Keratinocyte (primary cell): ENCODE data around the gene WNT7A. TPM values are rescaled to one million over a fixed set of nuclear protein-coding genes. Genes with fewer than 3 reads are reported as not detected.

Source experiments
- DNase-seq: peaks from one replicate; pipeline ENCODE4 v3.0.0-alpha.2; 2011; ENCODE audit warnings: low read depth, missing footprints, low spot score
- FAIRE-seq: peaks from 2 replicates; lab custom pipeline; 2011; peaks lifted over from hg19 to GRCh38; lab: Jason Lieb, UNC
- H2AFZ ChIP-seq: 2 replicates; pipeline ENCODE4 v1.6.0; 2012; ENCODE audit warnings: low read length, control low read depth, inconsistent platforms; ENCODE audit not compliant: control insufficient read depth
- H3K27ac ChIP-seq: 2 replicates; pipeline ENCODE4 v1.5.1; 2011; ENCODE audit warnings: low read length; ENCODE audit not compliant: control insufficient read depth, insufficient read depth
- H3K27me3 ChIP-seq: 3 replicates; pipeline ENCODE4 v1.6.0; 2011; ENCODE audit warnings: low read length; ENCODE audit not compliant: control insufficient read depth, insufficient read depth; ENCODE audit errors: extremely low read depth
- H3K36me3 ChIP-seq, 2 experiments: 2 replicates in 1 of 2; 3 replicates in 1 of 2; pipeline ENCODE4 v1.5.1; 2011; ENCODE audit warnings: low read length in 2 of 2, mild to moderate bottlenecking in 1 of 2; ENCODE audit not compliant: control insufficient read depth in 2 of 2, insufficient read depth in 2 of 2; ENCODE audit errors: extremely low read depth in 1 of 2
- H3K4me1 ChIP-seq: 3 replicates; pipeline ENCODE4 v1.5.1; 2011; ENCODE audit warnings: low read length; ENCODE audit not compliant: control insufficient read depth, insufficient read depth; ENCODE audit errors: extremely low read depth
- H3K4me2 ChIP-seq: 3 replicates; pipeline ENCODE4 v1.6.0; 2011; ENCODE audit warnings: low read depth, low read length; ENCODE audit not compliant: control insufficient read depth, insufficient read depth; ENCODE audit errors: extremely low read depth
- H3K4me3 ChIP-seq, 3 experiments: fragments of 200-600 bp in 1 of 3; sonication (generic) in 1 of 3; 2 replicates in 2 of 3; 3 replicates in 1 of 3; pipeline ENCODE4 v1.5.1; 2011 to 2016; ENCODE audit warnings: low read length in 3 of 3, mild to moderate bottlenecking in 3 of 3, control low read depth in 2 of 3, inconsistent platforms in 1 of 3, low read depth in 1 of 3, mixed read lengths in 1 of 3, mixed run types in 1 of 3, moderate library complexity in 1 of 3; ENCODE audit not compliant: control insufficient read depth in 2 of 3, insufficient read depth in 2 of 3; ENCODE audit errors: extremely low read depth in 1 of 3
- H3K79me2 ChIP-seq: 2 replicates; pipeline ENCODE4 v1.6.0; 2012; ENCODE audit warnings: low read length; ENCODE audit not compliant: control insufficient read depth, insufficient read depth
- H3K9ac ChIP-seq: 3 replicates; pipeline ENCODE4 v1.6.0; 2011; ENCODE audit warnings: low read length; ENCODE audit not compliant: control insufficient read depth, insufficient read depth; ENCODE audit errors: extremely low read depth
- H3K9me1 ChIP-seq: 3 replicates; pipeline ENCODE4 v1.6.0; 2011; ENCODE audit warnings: low read length; ENCODE audit not compliant: control insufficient read depth, insufficient read depth; ENCODE audit errors: extremely low read depth
- H3K9me3 ChIP-seq: 2 replicates; pipeline ENCODE4 v1.5.1; 2012; ENCODE audit warnings: low read depth, low read length; ENCODE audit not compliant: control insufficient read depth
- H4K20me1 ChIP-seq: 3 replicates; pipeline ENCODE4 v1.6.0; 2011; ENCODE audit warnings: low read length; ENCODE audit not compliant: control insufficient read depth, insufficient read depth; ENCODE audit errors: extremely low read depth
- EZH2 ChIP-seq: IDR thresholded peaks from one replicate; pipeline ENCODE4 v1.6.1; 2012; ENCODE audit warnings: inconsistent platforms, mild to moderate bottlenecking, low read length, moderate library complexity
- dilution Hi-C: fragments of 300-500 bp; cut with MboI; formaldehyde crosslinking; loops from one replicate; pipeline ENCODE4 v1.7.0; 2020; ENCODE audit warnings: low sequenced_read_pairs; ENCODE audit not compliant: extremely low pct_ligation_motif_present
- polyA plus RNA-seq, 5 experiments: library from polyadenylated mRNA; depleted of rRNA in 3 of 5; stranded (reverse) in 3 of 5; stranded (forward) in 1 of 5; unstranded in 1 of 5; fragments of >200 nt; gene quantifications; 1 replicate in 1 of 5; 2 replicates in 3 of 5; 3 replicates in 1 of 5; pipeline versions ENCODE4 v1.2.1 to v1.2.3, GENCODE V29; 2011 to 2012; ENCODE audit warnings: missing spikeins in 2 of 5, low read depth in 1 of 5, low replicate concordance in 1 of 5
- TF ChIP-seq, protein P1 (sequence below), 3 experiments: IDR thresholded peaks in 1 of 3; conservative IDR thresholded peaks in 1 of 3; optimal IDR thresholded peaks in 1 of 3; 2 replicates in 2 of 3; 3 replicates in 1 of 3; pipeline versions ENCODE3 to v1.5.1; 2011; ENCODE audit warnings: low read length in 3 of 3, mild to moderate bottlenecking in 3 of 3, moderate library complexity in 2 of 3, control low read depth in 1 of 3, inconsistent platforms in 1 of 3; ENCODE audit not compliant: insufficient read depth in 2 of 3; ENCODE audit errors: extremely low read depth in 1 of 3

The WNT7A gene
- polyA plus RNA-seq, 1 donor (not counting 4 experiments of a cell fraction or from before 2014, with no cell fraction given) = 20.3 TPM

DNA sequence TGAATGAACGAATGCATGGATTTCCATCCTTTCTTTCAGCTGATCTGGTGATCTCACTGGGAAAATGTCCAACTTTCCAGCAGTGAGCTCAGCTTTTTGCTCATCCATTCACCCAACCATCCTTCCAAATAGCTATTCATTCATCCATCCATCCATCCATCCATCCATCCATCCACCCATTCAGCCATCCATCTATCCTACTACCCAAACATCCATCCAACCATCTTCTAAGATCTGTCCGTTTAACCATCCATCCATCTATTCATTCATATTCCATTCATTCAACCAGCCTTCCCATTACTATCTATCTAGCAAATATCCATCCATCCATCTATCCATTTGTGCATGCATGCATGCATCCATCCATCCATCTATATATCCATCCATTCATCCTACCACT lies 39.4 kb downstream of the WNT7A start:
- peak; percentile 49 for FAIRE-seq

DNA sequence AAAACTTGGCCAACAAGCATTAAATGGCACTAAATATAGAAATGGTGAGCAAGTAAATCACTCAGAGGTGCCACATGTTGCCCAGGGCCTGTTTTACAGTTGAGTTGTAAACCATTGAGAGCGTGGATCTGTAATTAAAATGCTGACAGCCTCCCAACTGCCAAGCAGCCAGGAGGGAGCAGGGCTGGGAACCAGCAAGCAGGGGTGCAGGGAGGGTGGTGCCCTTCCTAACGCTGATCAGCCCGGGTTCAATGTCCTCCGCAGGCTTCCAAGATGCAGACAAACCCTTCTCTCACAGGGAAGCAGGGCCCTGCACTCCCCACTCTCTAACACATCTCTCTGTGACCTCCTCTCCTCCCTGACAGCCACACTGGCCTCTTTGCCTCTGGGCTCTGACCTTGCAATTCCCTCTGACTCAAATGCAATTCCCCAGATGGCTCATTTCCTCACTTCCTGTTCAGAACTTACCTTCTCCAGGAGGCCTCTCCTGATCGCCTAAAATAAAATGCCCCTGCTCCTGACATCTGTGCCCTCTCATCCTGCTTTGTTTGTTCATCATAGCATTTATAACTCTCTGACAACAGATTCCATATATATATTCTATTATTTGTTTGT lies 40.0 kb downstream of the WNT7A start:
- Histone ChIP-seq H3K4me1 (peaks cover 64% of the 10 kb centered on the region), H3K4me2 (peak overlapping the region; percentile 20), H2AFZ (no peak overlapping the region)

More for the DNA sequence above, 39.4 kb downstream of the WNT7A start:
- peaks cover 89% of the 10 kb centered on the region for H3K79me2 ChIP-seq
- no peak overlapping the region for H3K9ac ChIP-seq
- no peak overlapping the region for H2AFZ ChIP-seq
- H3K36me3 ChIP-seq = peaks cover 6 to 61% of the 10 kb centered on the region in 2 experiments
- H3K9me3 ChIP-seq = no peaks in the 10 kb centered on the region
- TF ChIP-seq EZH2 = no peak
- TF ChIP-seq, protein P1, sequence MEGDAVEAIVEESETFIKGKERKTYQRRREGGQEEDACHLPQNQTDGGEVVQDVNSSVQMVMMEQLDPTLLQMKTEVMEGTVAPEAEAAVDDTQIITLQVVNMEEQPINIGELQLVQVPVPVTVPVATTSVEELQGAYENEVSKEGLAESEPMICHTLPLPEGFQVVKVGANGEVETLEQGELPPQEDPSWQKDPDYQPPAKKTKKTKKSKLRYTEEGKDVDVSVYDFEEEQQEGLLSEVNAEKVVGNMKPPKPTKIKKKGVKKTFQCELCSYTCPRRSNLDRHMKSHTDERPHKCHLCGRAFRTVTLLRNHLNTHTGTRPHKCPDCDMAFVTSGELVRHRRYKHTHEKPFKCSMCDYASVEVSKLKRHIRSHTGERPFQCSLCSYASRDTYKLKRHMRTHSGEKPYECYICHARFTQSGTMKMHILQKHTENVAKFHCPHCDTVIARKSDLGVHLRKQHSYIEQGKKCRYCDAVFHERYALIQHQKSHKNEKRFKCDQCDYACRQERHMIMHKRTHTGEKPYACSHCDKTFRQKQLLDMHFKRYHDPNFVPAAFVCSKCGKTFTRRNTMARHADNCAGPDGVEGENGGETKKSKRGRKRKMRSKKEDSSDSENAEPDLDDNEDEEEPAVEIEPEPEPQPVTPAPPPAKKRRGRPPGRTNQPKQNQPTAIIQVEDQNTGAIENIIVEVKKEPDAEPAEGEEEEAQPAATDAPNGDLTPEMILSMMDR (optimal IDR thresholded peaks at IDR 0.05 in 1 of 3, IDR thresholded peaks at IDR 0.05 in 1 of 3, conservative IDR thresholded peaks at IDR 0.05 in 1 of 3; ENCODE audit: extremely low read depth in 1 of 3, insufficient read depth in 2 of 3, low read length in 3 of 3) = no peak
- no peaks in the 10 kb centered on the region for H3K27me3 ChIP-seq
- peak overlapping the region; percentile 74 for H3K27ac ChIP-seq
- peak overlapping the region; percentile 39 for H3K4me2 ChIP-seq
- H3K4me3 ChIP-seq = no peak overlapping the region
- H4K20me1 ChIP-seq = no peaks in the 10 kb centered on the region
- dilution Hi-C loops = no loop called here
- H3K9me1 ChIP-seq = peaks cover 3% of the 10 kb centered on the region
- peaks cover 64% of the 10 kb centered on the region for H3K4me1 ChIP-seq
- no peak for DNase-seq

More for the DNA sequence above, 40.0 kb downstream of the WNT7A start:
- TF ChIP-seq, protein P1 (optimal IDR thresholded peaks at IDR 0.05 in 1 of 3, IDR thresholded peaks at IDR 0.05 in 1 of 3, conservative IDR thresholded peaks at IDR 0.05 in 1 of 3; ENCODE audit: extremely low read depth in 1 of 3, insufficient read depth in 2 of 3, low read length in 3 of 3) = no peak
- TF ChIP-seq EZH2 = no peak
- dilution Hi-C loops = no loop called here
- Histone ChIP-seq H3K4me3 (peak overlapping the region in 1 of 3 experiments; percentile 30), H4K20me1 (no peaks in the 10 kb centered on the region), H3K36me3 (peaks cover 5 to 61% of the 10 kb centered on the region in 2 experiments), H3K79me2 (peaks cover 89% of the 10 kb centered on the region), H3K27ac (peak overlapping the region; percentile 74), H3K9me1 (peaks cover 3% of the 10 kb centered on the region), H3K9ac (peak overlapping the region; percentile 24), H3K9me3 (no peaks in the 10 kb centered on the region), H3K27me3 (no peaks in the 10 kb centered on the region)
- FAIRE-seq = peak; percentile 56
- no peak for DNase-seq
